ENCODE results near the gene INTS1. TPM values are rescaled to one million over a fixed set of nuclear protein-coding genes. Genes with fewer than 3 reads are reported as not detected.

Gene INTS1
- total and polyA plus RNA-seq, 2 donors (not counting 1 experiment from before 2014, with no cell fraction given): 128 to 160 TPM

DNA sequence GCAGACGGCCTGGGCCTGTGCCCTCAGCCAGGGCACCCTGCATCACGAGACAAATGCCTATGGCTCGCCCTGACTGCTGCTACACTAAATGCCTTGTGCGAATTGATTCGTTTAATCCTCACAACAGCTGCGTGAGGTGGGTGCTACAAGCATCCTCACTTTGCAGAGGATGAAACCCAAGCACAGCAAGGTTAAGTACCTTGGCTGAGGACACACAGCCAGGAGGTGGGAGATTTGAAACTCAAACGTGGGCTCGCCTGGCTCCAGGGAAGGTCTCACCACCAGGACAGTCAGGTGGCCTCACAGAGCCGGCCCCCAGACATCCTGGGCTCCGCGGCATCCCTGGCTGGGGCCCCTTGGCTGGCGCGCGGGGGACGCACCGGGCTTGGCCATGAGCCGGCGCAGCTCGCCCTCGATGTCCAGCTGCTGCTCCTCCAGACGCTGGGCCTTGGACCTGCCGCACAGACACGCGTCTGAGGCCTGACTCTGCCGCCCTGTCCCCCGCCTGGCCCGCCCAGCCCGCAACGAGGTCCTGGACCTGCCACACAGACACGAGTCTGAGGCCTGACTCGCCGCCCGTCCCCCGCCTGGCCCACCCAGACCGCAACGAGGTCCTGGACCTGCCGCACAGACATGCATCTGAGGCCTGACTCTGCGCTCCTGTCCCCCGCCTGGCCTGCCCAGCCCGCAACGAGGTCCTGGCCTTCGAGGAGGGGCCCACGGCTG, 66.9 kb downstream of the INTS1 start:
- peaks cover 4% of the 10 kb centered on the region for H3K4me1 Mint-ChIP-seq
- H3K27ac Mint-ChIP-seq: no peak overlapping the region
- H3K27ac ChIP-seq (ENCODE audit: low read length in 2 of 2): no peak overlapping the region
- CTCF ChIA-PET: no interaction called here
- H3K36me3 ChIP-seq (replicated peaks in 1 of 2; ENCODE audit: control extremely low read depth in 1 of 2, control insufficient read depth in 1 of 2, extremely low read depth in 1 of 2, insufficient read depth in 2 of 2, low read length in 1 of 2): no peaks in the 10 kb centered on the region
- no peaks in the 10 kb centered on the region for H3K9me3 Mint-ChIP-seq (ENCODE audit: insufficient read depth)
- no peak overlapping the region for H3K4me3 ChIP-seq (ENCODE audit: control extremely low read depth in 1 of 5, extremely low read depth in 1 of 5, insufficient read depth in 1 of 5, low read depth in 2 of 5, low read length in 4 of 5)
- POLR2A ChIA-PET: no interaction called here
- peaks cover 0 to 20% (median under 1%) of the 10 kb centered on the region in 4 experiments for H3K27me3 ChIP-seq (replicated peaks in 1 of 4; ENCODE audit: control extremely low read depth in 1 of 4, control insufficient read depth in 3 of 4, insufficient read depth in 4 of 4, low read length in 3 of 4)
- peaks cover 0 to 5% of the 10 kb centered on the region in 2 donors for H3K4me1 ChIP-seq (ENCODE audit: control insufficient read depth in 2 of 2, insufficient read depth in 2 of 2, low read length in 2 of 2)
- no peak overlapping the region for H3K4me3 Mint-ChIP-seq
- H3K9ac ChIP-seq (ENCODE audit: low read length): no peak overlapping the region
- no peak for DNase-seq
- TF ChIP-seq, protein P1, sequence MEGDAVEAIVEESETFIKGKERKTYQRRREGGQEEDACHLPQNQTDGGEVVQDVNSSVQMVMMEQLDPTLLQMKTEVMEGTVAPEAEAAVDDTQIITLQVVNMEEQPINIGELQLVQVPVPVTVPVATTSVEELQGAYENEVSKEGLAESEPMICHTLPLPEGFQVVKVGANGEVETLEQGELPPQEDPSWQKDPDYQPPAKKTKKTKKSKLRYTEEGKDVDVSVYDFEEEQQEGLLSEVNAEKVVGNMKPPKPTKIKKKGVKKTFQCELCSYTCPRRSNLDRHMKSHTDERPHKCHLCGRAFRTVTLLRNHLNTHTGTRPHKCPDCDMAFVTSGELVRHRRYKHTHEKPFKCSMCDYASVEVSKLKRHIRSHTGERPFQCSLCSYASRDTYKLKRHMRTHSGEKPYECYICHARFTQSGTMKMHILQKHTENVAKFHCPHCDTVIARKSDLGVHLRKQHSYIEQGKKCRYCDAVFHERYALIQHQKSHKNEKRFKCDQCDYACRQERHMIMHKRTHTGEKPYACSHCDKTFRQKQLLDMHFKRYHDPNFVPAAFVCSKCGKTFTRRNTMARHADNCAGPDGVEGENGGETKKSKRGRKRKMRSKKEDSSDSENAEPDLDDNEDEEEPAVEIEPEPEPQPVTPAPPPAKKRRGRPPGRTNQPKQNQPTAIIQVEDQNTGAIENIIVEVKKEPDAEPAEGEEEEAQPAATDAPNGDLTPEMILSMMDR (IDR thresholded peaks at IDR 0.05): no peak
- TF ChIP-seq EZH2 (IDR thresholded peaks at IDR 0.05; ENCODE audit: borderline replicate concordance, insufficient read depth, low read depth, low read length, poor library complexity, severe bottlenecking): no peak
- H3K4me2 ChIP-seq (replicated peaks; ENCODE audit: low read depth, low read length, poor library complexity, severe bottlenecking): no peak overlapping the region
- peaks cover 0 to 7% (median 0%) of the 10 kb centered on the region in 3 donors for H3K9me3 ChIP-seq (ENCODE audit: control extremely low read depth in 1 of 3, control insufficient read depth in 2 of 3, insufficient read depth in 1 of 3, low read length in 2 of 3)
- H3K79me2 ChIP-seq (ENCODE audit: control insufficient read depth, insufficient read depth, low read length): no peaks in the 10 kb centered on the region
- WGBS (ENCODE audit: insufficient coverage): 93% methylated on average over 43 of the region's 43 CpGs
- H3K27me3 Mint-ChIP-seq: peaks cover 6% of the 10 kb centered on the region
- H2AFZ ChIP-seq (ENCODE audit: insufficient read depth, low read depth, low read length, poor library complexity, severe bottlenecking): no peak overlapping the region
- no peaks in the 10 kb centered on the region for H4K20me1 ChIP-seq (ENCODE audit: control insufficient read depth, insufficient read depth, low read length, poor library complexity, severe bottlenecking)
- intact Hi-C loops (cut with micrococcal nuclease): no loop called here
- ATAC-seq (ENCODE audit: low read depth): no peak

- DNase-seq: no peak
- Histone ChIP-seq H3K27ac (ENCODE audit: low read length in 2 of 2) (no peak overlapping the region), H3K27me3 (replicated peaks in 1 of 4; ENCODE audit: control extremely low read depth in 1 of 4, control insufficient read depth in 3 of 4, insufficient read depth in 4 of 4, low read length in 3 of 4) (peaks cover 0 to 26% (median 3%) of the 10 kb centered on the region in 4 experiments), H3K4me1 (ENCODE audit: control insufficient read depth in 2 of 2, insufficient read depth in 2 of 2, low read length in 2 of 2) (peaks cover 0 to 8% of the 10 kb centered on the region in 2 donors), H2AFZ (ENCODE audit: insufficient read depth, low read depth, low read length, poor library complexity, severe bottlenecking) (no peak overlapping the region), H4K20me1 (ENCODE audit: control insufficient read depth, insufficient read depth, low read length, poor library complexity, severe bottlenecking) (no peaks in the 10 kb centered on the region), H3K9me3 (ENCODE audit: control extremely low read depth in 1 of 3, control insufficient read depth in 2 of 3, insufficient read depth in 1 of 3, low read length in 2 of 3) (peaks cover 0 to 8% (median 0%) of the 10 kb centered on the region in 3 donors), H3K4me2 (replicated peaks; ENCODE audit: low read depth, low read length, poor library complexity, severe bottlenecking) (no peak overlapping the region), H3K9ac (ENCODE audit: low read length) (no peak overlapping the region), H3K36me3 (replicated peaks in 1 of 2; ENCODE audit: control extremely low read depth in 1 of 2, control insufficient read depth in 1 of 2, extremely low read depth in 1 of 2, insufficient read depth in 2 of 2, low read length in 1 of 2) (no peaks in the 10 kb centered on the region), H3K79me2 (ENCODE audit: control insufficient read depth, insufficient read depth, low read length) (no peaks in the 10 kb centered on the region), H3K4me3 (ENCODE audit: control extremely low read depth in 1 of 5, extremely low read depth in 1 of 5, insufficient read depth in 1 of 5, low read depth in 2 of 5, low read length in 4 of 5) (no peak overlapping the region)
- intact Hi-C loops (cut with micrococcal nuclease): no loop called here
- Mint-ChIP-seq H3K4me1 (peaks cover 4% of the 10 kb centered on the region), H3K9me3 (ENCODE audit: insufficient read depth) (no peaks in the 10 kb centered on the region), H3K27ac (no peak overlapping the region), H3K27me3 (peaks cover 7% of the 10 kb centered on the region), H3K4me3 (no peak overlapping the region)
- WGBS (ENCODE audit: insufficient coverage): 96% methylated on average over 15 of the region's 20 CpGs
- CTCF ChIA-PET: no interaction called here
- ATAC-seq (ENCODE audit: low read depth): no peak
- POLR2A ChIA-PET: no interaction called here
- TF ChIP-seq, protein P1 (IDR thresholded peaks at IDR 0.05): no peak
- no peak for TF ChIP-seq EZH2 (IDR thresholded peaks at IDR 0.05; ENCODE audit: borderline replicate concordance, insufficient read depth, low read depth, low read length, poor library complexity, severe bottlenecking)
These were observed 67.6 kb downstream of the INTS1 start for GRCh38 chr7:1436608-1437007.

All from B cell (primary cell).